Activated CD4-positive, alpha-beta T cell treated with anti-CD3 and anti-CD28 coated beads for 24 hours (primary cell): ENCODE measurements around the gene UQCR10.

Experiments used
- DNase-seq, 2 donors: peaks; one replicate each; pipeline ENCODE4 v3.0.0-alpha.2; 2020; ENCODE audit warnings: low read depth in 2 of 2

The UQCR10 gene

DNA sequence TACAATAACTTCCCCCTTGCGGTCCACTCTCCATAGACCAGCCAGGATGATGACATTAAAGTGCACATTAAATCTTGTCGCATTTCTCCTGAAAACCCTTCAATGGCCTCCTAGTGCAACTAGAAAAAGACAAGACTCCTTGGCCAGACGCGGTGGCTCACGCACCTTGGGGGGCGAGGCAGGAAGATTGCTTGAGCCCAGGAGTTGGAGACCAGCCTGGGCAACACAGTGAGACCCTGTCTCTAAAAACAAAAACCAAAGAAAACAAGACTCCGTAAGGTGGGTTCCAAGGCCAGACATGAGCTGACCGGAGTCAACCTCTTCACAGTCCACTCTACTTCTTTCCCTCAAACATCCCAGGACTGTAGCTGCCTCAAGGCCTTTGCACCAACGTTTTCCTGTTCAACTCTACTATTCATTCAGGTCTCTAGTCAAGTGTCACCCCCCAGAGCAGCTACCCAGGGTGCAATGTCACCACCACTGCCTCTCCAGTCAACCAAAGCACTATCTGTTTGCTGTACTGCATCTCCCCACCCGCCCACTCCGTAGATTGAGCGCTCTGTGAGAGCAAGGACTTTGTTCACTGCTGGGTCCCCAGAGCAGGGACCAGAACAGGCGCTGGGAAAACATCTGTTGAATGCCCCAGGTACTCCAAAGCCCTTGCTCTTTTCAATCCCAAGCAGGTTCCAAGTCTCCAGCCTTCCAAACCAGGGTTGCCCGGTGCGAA, 1.1 kb upstream of the UQCR10 start:
- no peak for DNase-seq

DNA sequence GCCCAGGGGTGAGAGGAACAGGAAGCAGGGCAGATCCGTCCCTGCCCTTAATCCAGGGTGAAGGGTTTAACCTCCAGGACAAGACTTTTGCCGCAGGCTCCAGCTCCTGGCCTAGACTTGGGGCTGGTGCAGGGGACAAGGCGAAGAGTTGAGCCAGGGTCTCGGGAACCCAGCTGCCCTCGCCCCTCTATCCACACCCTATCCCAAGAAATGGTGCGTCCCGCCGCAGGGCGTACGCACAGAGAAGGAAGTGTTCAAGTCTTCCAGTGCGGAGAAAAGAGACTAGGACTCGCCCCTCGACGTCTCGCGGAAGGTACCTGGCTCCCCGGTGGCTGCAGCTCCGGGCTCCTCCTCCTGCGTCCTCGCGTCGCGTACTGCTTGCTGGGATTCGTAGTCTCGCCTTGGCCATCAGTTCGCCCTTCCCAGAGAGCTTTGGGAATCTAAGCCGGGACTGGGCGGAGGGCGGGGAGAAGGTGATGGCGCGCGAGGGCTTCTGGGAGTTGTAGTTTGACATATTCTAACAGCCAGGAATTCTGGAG, 468 bp upstream of the UQCR10 start, which contains the start of gene ZMAT5:
TSS of gene ZMAT5 (minus strand) at position 376 of the 539 bp plus-strand sequence. CDS start 18,463 bp downstream, outside the sequence.
- DNase-seq: peak; percentile 85 to 90

- no peak for DNase-seq
Observed at GRCh38 chr22:29768052-29768693, 1.0 kb downstream of the UQCR10 start.

DNA sequence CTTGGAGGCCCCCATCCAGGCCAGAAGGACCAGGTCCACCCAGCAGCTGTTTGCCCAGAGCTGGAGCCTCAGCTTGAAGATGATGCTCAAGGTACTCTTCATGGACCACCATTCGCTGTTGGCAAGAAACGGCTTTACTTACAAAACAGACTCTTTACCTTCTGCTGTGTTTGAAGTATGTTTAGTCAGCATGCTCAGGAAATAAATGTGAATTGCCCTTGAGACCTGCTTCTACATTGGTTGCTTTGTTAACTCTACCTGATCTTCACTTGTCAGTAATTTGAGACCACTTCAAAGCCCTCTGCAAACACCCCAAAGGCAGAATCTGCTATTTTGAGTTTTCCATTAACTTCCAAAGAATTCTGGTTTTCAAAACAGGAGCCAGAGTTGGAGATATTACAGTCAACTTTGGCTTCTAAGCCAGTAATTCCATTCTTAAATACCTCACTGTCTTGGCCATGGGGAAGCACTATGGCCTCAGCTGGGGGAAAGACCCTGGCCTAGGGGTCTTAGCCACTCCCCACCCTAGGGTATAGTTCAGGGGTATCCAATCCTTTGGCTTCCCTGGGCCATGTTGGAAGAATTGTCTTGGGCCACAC, 2.7 kb downstream of the UQCR10 start:
- DNase-seq: no peak

GRCh38 chr22:29772170-29772641, 5.0 kb downstream of the UQCR10 start:
- DNase-seq: no peak

DNA sequence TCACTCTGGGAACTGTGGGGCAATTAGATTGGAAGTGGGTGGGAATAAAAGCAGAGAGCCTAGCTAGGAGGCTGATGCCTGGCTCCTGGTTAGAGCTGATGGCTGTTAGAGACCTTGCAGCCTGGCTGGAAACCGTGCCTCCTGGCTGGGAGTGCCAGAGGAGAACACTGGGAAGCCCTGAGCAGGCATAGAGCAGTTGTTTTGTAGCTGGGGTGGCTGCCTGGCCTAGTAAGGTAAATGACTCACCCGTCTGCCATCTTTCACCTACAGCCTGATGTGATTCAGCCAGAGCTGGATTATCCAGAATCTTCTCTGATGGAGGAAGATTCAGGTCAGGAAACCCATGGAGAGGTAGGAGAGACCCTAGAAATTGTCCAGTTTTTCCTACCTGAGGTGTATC, 6.1 kb downstream of the UQCR10 start:
- no peak for DNase-seq

GRCh38 chr22:29780220-29780619, 13.1 kb downstream of the UQCR10 start:
- DNase-seq: no peak

DNA sequence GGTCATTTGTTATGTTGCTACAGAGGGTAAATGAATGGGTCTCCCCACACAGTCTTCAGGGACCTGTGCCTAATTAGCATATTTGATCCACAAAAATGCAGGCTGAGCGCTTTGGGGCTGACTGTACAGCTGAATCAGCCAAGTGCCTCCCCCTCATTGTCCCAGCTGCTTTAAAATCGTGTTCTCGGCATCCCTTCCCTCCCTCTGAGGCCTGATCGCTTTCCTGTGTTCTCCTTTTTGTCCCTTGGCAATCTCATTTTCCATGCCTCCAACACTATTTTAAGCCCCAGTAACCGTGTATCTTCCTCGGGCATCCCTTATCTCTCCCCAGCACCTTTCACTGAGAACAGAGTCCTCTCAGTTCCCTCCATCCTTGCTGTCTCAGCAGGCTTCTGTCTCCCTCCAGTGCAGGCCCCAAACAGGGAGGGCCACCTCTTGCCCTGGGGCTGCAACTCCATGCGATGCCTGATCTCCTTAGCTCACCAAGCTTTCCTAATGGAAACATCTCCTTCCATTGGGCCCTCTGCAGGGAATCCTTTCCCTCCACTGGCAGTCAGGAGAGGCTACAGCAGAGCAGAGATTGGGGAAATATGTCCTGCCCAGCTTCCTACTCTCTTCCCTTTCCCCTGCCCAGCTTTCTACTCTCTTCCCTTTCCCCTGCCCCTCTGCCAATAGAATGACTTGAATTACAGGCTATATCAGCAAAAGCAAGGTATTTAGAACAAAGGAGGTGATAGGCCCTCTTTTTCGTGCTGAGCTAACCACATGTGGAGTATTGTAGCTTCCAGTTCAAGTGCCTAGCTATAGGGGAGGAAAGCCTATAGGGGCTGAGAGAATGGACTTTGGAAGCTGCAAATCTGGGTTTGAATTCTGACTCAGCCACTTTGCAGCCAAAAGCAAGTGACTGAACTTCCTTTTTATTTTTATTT, 13.8 kb downstream of the UQCR10 start:
- DNase-seq: no peak

DNA sequence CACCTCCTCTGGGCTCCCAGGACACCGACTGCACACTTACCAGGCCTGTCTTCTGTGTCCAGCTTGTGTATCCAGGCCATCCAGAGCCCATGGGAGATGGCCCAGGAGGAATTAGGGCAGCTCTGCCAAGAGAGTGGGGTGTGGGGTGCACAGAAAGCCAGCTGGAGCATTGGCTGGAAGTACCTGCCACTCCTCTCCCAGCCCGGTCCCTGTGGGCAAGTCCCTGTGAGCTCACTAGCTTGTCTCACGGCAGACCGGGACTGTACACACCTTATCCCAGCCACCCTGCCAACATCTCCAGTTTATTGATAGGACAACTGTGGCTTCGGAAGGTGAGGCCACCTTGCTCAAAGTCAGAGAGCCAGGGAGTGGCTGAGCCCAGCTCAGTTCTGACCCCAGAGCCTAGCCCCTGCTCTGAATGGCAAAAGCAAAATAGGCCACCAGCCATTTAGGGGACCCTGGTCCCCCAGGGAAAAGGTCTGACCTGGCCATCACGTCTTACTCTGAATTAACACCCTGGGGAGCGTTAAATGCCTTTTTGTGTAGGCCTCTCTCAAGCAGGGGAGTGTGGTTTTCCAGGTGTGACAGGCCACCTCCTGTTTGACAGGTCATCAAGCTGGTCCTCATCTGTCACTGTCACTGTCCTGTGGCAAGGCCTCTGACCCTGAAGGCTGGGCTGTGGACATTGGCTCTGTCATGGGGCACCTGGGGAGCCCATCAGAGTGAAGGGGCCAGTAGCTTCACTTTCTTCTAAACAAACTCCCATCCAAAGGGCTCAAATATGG, 15.1 kb downstream of the UQCR10 start:
- no peak for DNase-seq

- DNase-seq: no peak
Observed at GRCh38 chr22:29784451-29785361, 17.5 kb downstream of the UQCR10 start.

- DNase-seq: no peak
Observed at GRCh38 chr22:29786031-29786430, 18.9 kb downstream of the UQCR10 start.

- no peak for DNase-seq
Observed at GRCh38 chr22:29787371-29787980, 20.3 kb downstream of the UQCR10 start.

DNA sequence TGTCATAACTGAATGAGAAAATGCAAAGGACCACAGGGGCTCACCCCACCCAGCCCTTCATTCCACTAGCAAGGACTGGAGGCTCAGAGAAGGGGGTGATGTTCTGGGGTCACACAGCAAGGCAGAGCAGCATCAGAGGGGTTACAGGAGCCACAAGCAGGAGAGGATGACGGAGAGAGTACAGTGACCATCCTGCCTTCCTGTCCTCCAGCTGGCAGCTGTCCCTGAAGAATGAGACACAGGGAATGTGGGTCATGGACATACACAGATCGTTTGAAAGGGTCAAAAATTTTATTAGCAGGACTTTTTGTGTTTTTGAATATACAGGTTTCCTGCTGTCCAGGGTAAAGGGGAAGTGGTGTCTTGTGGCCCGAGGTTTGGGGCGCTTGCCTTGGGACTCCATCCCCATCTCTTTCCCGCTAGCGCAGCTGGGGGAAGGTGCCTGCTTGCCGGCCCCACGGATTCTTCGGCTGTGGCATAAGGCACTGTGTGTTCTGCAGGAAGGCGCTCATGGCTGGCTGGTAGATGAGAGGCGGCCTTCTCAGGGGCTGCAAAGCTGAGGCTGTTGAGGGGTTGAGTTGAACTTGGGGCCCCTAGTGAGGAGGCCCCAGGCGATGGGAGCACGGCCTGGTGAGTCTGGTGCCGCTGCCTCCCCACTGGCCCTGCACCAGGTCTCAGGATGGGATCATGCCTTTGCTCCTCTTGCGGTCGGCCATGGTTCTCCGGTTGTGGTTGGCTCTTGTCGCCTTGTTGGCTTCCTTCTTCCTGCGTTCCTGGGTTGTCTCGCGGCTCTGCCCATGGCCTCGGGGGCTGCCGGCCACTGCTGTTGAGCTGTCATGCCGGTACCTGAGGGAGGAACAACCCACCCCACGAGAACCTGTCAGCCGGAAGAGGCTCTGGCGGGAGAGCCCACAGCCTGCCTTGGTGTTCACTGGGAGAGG, 21.4 kb downstream of the UQCR10 start:
- DNase-seq: no peak

- DNase-seq: no peak
Observed at GRCh38 chr22:29790061-29790460, 22.9 kb downstream of the UQCR10 start.

GRCh38 chr22:29793396-29793795, 26.2 kb downstream of the UQCR10 start:
- DNase-seq: no peak

GRCh38 chr22:29795663-29796062, 28.5 kb downstream of the UQCR10 start:
- DNase-seq: no peak

- no peak for DNase-seq
Observed at GRCh38 chr22:29797351-29797750, 30.2 kb downstream of the UQCR10 start.

DNA sequence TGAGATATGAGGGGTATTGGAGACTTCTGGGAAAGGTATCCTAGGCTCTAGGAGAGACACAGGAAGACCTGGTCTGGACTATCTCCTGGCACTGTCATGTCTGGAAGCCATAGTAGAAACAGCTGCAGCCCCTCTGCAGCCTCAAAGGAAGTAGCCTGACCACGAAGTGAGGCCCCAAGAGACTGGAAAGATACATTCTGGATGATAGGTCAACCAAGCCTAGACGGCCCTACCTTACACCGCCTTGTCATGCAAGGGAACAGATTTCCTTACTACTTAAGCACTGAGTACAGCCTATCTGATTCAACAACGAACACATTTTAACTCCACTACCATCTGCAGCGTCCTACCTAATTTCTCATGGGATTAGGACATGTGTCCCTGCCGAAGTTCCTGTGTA, 31.1 kb downstream of the UQCR10 start:
- no peak for DNase-seq
